HEK293 (cell line): Measurements from ENCODE around the gene KBTBD3.
"Not testable (repeated sequence)": the region's sequence is repeated elsewhere in the genome, so short reads cannot be mapped to it uniquely, and the experiment has no call there.

Source experiments
- CTCF ChIA-PET: fragments of 350-600 bp; formaldehyde crosslinking; extraction: SDS; loops from one replicate; lab custom pipeline; 2021; ENCODE audit warnings: antibody characterized with exemption; lab: Yijun Ruan, JAX
- POLR2A ChIA-PET: fragments of 300-600 bp; formaldehyde crosslinking; extraction: SDS; loops from one replicate; lab custom pipeline; 2020; ENCODE audit warnings: antibody characterized with exemption, inconsistent platforms; lab: Yijun Ruan, JAX
- H3K27ac ChIP-seq: fragments of 200-500 bp; sonication (Bioruptor generic); 2 replicates; pipeline ENCODE4 v1.5.1; 2014; ENCODE audit warnings: low read depth, low read length, control low read depth, inconsistent platforms; ENCODE audit errors: extremely low read depth
- H3K36me3 ChIP-seq, 2 experiments: fragments of 200-500 bp in 1 of 2; sonication (Bioruptor generic) in 1 of 2; 1 replicate in 1 of 2; 2 replicates in 1 of 2; pipeline ENCODE4 v1.5.1; 2014 to 2017; ENCODE audit warnings: inconsistent platforms in 2 of 2, low read length in 2 of 2; ENCODE audit not compliant: control insufficient read depth in 2 of 2, insufficient read depth in 1 of 2
- H3K4me1 ChIP-seq: fragments of 200-500 bp; sonication (Bioruptor generic); 2 replicates; pipeline ENCODE4 v1.5.1; 2014; ENCODE audit warnings: mild to moderate bottlenecking, low read length, inconsistent platforms; ENCODE audit not compliant: control insufficient read depth, insufficient read depth
- H3K4me3 ChIP-seq: 2 replicates; pipeline ENCODE4 v1.5.1; 2011; ENCODE audit warnings: low read depth, mild to moderate bottlenecking, control low read depth, low read length, moderate library complexity
- H3K9me3 ChIP-seq: fragments of 200-500 bp; sonication (Bioruptor generic); 2 replicates; pipeline ENCODE4 v1.5.1; 2014; ENCODE audit warnings: low read depth, low read length, inconsistent platforms; ENCODE audit not compliant: control insufficient read depth, insufficient read depth
- BCL11B ChIP-seq: fragments of 450-650 bp; formaldehyde crosslinking; IDR thresholded peaks from 2 replicates; pipeline ENCODE4 v1.5.1; 2016; ENCODE audit warnings: low read depth, missing biosample characterization, missing genetic modification characterization
- EGR2 ChIP-seq: fragments of 450-650 bp; formaldehyde crosslinking; IDR thresholded peaks from 2 replicates; pipeline ENCODE4 v1.5.1; 2016; ENCODE audit warnings: low read depth, missing biosample characterization, missing genetic modification characterization
- GLI4 ChIP-seq: fragments of 450-650 bp; formaldehyde crosslinking; IDR thresholded peaks from 2 replicates; pipeline ENCODE4 v1.5.1; 2016; ENCODE audit warnings: missing biosample characterization, missing genetic modification characterization
- OSR2 ChIP-seq: fragments of 450-650 bp; formaldehyde crosslinking; IDR thresholded peaks from 2 replicates; pipeline ENCODE4 v1.5.1; 2016; ENCODE audit warnings: missing biosample characterization, missing genetic modification characterization
- PATZ1 ChIP-seq: fragments of 450-650 bp; formaldehyde crosslinking; IDR thresholded peaks from 2 replicates; pipeline ENCODE4 v1.5.1; 2016; ENCODE audit warnings: missing biosample characterization, missing genetic modification characterization
- PRDM1 ChIP-seq: fragments of 450-650 bp; formaldehyde crosslinking; IDR thresholded peaks from 2 replicates; pipeline ENCODE4; 2016; ENCODE audit warnings: missing biosample characterization, missing genetic modification characterization
- SP2 ChIP-seq: fragments of 450-650 bp; formaldehyde crosslinking; IDR thresholded peaks from 2 replicates; pipeline ENCODE4 v1.5.1; 2016; ENCODE audit warnings: missing biosample characterization, missing genetic modification characterization
- TSHZ1 ChIP-seq: fragments of 450-650 bp; formaldehyde crosslinking; IDR thresholded peaks from 2 replicates; pipeline ENCODE4 v1.5.1; 2016; ENCODE audit warnings: missing biosample characterization, missing genetic modification characterization, borderline replicate concordance
- ZBTB44 ChIP-seq: fragments of 450-650 bp; IDR thresholded peaks from 2 replicates; pipeline ENCODE4 v1.5.1; 2018; ENCODE audit warnings: missing biosample characterization, mild to moderate bottlenecking, missing genetic modification characterization
- ZBTB48 ChIP-seq: fragments of 450-650 bp; formaldehyde crosslinking; IDR thresholded peaks from 2 replicates; pipeline ENCODE4 v1.5.1; 2016; ENCODE audit warnings: missing biosample characterization, missing genetic modification characterization
- ZBTB49 ChIP-seq: fragments of 450-650 bp; formaldehyde crosslinking; IDR thresholded peaks from 2 replicates; pipeline ENCODE4 v1.5.1; 2016; ENCODE audit warnings: missing biosample characterization, missing genetic modification characterization, low read depth
- ZNF138 ChIP-seq: fragments of 450-650 bp; formaldehyde crosslinking; IDR thresholded peaks from 2 replicates; pipeline ENCODE4 v1.5.1; 2016; ENCODE audit warnings: missing biosample characterization, missing genetic modification characterization, borderline replicate concordance
- ZNF223 ChIP-seq: fragments of 450-650 bp; formaldehyde crosslinking; IDR thresholded peaks from 2 replicates; pipeline ENCODE4 v1.5.1; 2016; ENCODE audit warnings: missing biosample characterization, missing genetic modification characterization
- ZNF37A ChIP-seq: fragments of 450-650 bp; IDR thresholded peaks from 2 replicates; pipeline ENCODE4 v1.5.1; 2018; ENCODE audit warnings: missing biosample characterization, missing genetic modification characterization
- ZNF416 ChIP-seq: fragments of 450-650 bp; formaldehyde crosslinking; IDR thresholded peaks from 2 replicates; pipeline ENCODE4 v1.5.1; 2016; ENCODE audit warnings: missing biosample characterization, missing genetic modification characterization
- ZNF423 ChIP-seq: fragments of 450-650 bp; formaldehyde crosslinking; IDR thresholded peaks from 2 replicates; pipeline ENCODE4 v1.5.1; 2016; ENCODE audit warnings: missing biosample characterization, missing genetic modification characterization
- ZNF544 ChIP-seq: fragments of 450-650 bp; formaldehyde crosslinking; IDR thresholded peaks from 2 replicates; pipeline ENCODE4 v1.5.0; 2017; ENCODE audit warnings: missing biosample characterization, missing genetic modification characterization
- ZNF596 ChIP-seq: fragments of 450-650 bp; IDR thresholded peaks from 2 replicates; pipeline ENCODE4 v1.5.0; 2018; ENCODE audit warnings: missing biosample characterization, mild to moderate bottlenecking, missing genetic modification characterization, moderate library complexity
- ZNF623 ChIP-seq: fragments of 450-650 bp; formaldehyde crosslinking; IDR thresholded peaks from 2 replicates; pipeline ENCODE4 v1.5.1; 2016; ENCODE audit warnings: missing biosample characterization, missing genetic modification characterization
- ZNF707 ChIP-seq: fragments of 450-650 bp; formaldehyde crosslinking; IDR thresholded peaks from 2 replicates; pipeline ENCODE4 v1.5.1; 2016; ENCODE audit warnings: missing biosample characterization, missing genetic modification characterization
- ZNF830 ChIP-seq: fragments of 450-650 bp; IDR thresholded peaks from 2 replicates; pipeline ENCODE4 v1.5.0; 2018; ENCODE audit warnings: missing biosample characterization, missing genetic modification characterization, low read depth, mild to moderate bottlenecking, moderate library complexity

The KBTBD3 gene

GRCh38 chr11:106059617-106060016 is 17.5 kb downstream of the KBTBD3 start:
- Histone ChIP-seq H3K36me3 (no peaks in the 10 kb centered on the region), H3K27ac (no peak overlapping the region), H3K4me3 (no peak overlapping the region), H3K9me3 (no peaks in the 10 kb centered on the region), H3K4me1 (no peaks in the 10 kb centered on the region)
- POLR2A ChIA-PET, result interaction anchor here (1.2 kb wide), 1 partner anchor 18 kb away, joined by 3 read pairs; the partner anchor contains the start of genes AASDHPPT and KBTBD3
- TF ChIP-seq ZNF830 (tag by site-specific recombination), result no peak
- no peak for TF ChIP-seq SP2 (tag by site-specific recombination)
- no peak for TF ChIP-seq ZNF37A
- TF ChIP-seq ZBTB49 (tag by site-specific recombination), result no peak
- TF ChIP-seq ZBTB48 (tag by site-specific recombination), result no peak
- TF ChIP-seq ZNF707 (tag by site-specific recombination), result no peak
- no peak for TF ChIP-seq ZNF423 (tag by site-specific recombination)
- no peak for TF ChIP-seq GLI4 (tag by site-specific recombination)
- TF ChIP-seq EGR2 (tag by site-specific recombination), result no peak
- TF ChIP-seq ZNF223, result no peak
- TF ChIP-seq TSHZ1, result no peak
- TF ChIP-seq BCL11B (tag by site-specific recombination), result no peak
- TF ChIP-seq PATZ1, result no peak
- TF ChIP-seq ZNF623, result no peak
- no peak for TF ChIP-seq ZNF416 (tag by site-specific recombination)
- CTCF ChIA-PET, result no interaction called here

- H3K36me3 ChIP-seq, H3K9me3 ChIP-seq, H3K27ac ChIP-seq, POLR2A ChIA-PET, CTCF ChIA-PET, H3K4me3 ChIP-seq, H3K4me1 ChIP-seq: not testable (repeated sequence)
Observed at GRCh38 chr11:106058377-106058776, 18.8 kb downstream of the KBTBD3 start.

GRCh38 chr11:106051103-106051502 is 26.0 kb downstream of the KBTBD3 start:
- CTCF ChIA-PET, result interaction anchor here (0.5 kb wide), 1 partner anchor 225 kb away, joined by 3 read pairs; no protein-coding TSS in a partner anchor
- Histone ChIP-seq H3K4me1 (no peaks in the 10 kb centered on the region), H3K27ac (no peak overlapping the region), H3K4me3 (no peak overlapping the region), H3K9me3 (no peaks in the 10 kb centered on the region), H3K36me3 (no peaks in the 10 kb centered on the region)
- POLR2A ChIA-PET, result no interaction called here
- TF ChIP-seq ZNF544 (tag by site-specific recombination), result no peak
- TF ChIP-seq PRDM1 (tag by site-specific recombination), result no peak
- no peak for TF ChIP-seq ZBTB44 (tag by site-specific recombination)
- no peak for TF ChIP-seq PATZ1
- TF ChIP-seq ZNF596 (tag by site-specific recombination), result no peak
- TF ChIP-seq ZNF138, result no peak
- TF ChIP-seq OSR2 (tag by site-specific recombination), result no peak
